ENCODE results near the gene FN3K.

The FN3K gene

DNA sequence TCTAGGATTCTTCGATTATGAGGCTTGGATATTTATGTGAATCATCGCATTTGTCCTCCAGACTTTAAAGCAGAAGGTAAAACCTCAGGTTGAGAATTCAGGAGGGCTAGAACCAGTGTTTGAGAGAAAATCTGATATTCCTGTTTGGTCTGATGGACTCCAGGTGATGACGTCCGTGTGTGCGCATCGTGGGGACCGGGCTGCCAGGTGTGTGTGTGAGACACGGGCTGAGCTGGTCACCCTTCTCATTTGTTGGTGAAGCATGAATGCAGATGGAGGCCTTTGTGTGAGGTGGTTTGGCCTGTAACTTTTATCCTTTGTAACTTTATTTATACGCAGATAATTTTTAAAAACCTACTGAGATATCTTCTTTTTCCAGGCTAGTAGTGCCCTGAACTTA, 61.6 kb downstream of the FN3K start:
- no peak for DNase-seq (ENCODE audit: low spot score)

DNA sequence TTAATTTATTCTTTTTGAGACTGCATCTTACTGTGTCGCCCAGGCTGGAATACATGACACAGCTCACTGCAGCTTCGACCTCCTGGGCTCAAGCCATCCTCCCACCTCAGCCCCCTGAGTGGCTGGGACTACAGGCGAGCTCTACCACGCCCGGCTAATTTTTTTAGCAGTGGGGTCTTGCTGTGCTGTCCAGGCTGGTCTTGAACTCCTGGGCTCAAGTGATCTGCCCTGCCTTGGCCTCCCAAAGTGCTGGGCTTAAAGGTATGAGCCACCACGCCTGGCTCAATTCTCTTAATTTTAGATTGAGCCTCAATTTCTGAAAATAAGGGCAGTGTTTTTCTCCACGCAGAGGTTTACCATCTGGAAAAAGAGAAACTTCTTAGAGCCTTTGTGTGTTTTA, 63.3 kb downstream of the FN3K start:
- DNase-seq (ENCODE audit: low spot score): no peak

DNA sequence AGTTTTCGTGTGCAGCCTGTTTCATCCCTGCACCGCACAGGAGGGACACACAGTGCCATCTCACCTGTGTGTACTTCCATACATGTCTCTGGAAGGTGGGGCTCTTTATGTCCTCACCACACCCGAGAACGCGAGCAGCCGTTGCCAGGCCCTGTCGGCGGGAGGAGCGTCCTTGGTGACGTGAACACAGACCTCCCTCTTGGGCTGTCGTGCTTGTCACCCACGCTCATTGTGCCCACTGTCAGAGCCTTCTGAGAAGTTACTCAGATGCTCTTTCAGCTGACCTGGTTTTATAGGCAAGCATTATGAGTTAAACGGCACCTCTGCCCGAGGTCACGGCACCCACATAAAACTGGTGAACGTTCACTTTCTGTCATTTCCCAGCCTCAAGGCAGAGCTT, 64.2 kb downstream of the FN3K start:
- peak; percentile 49 for DNase-seq (ENCODE audit: low spot score)

Measured in putamen (tissue), 1 donor.